Measurements from ENCODE around the gene LRRC4C.
"Not testable (repeated sequence)": the region's sequence is repeated elsewhere in the genome, so short reads cannot be mapped to it uniquely, and the experiment has no call there.

Gene LRRC4C

DNA sequence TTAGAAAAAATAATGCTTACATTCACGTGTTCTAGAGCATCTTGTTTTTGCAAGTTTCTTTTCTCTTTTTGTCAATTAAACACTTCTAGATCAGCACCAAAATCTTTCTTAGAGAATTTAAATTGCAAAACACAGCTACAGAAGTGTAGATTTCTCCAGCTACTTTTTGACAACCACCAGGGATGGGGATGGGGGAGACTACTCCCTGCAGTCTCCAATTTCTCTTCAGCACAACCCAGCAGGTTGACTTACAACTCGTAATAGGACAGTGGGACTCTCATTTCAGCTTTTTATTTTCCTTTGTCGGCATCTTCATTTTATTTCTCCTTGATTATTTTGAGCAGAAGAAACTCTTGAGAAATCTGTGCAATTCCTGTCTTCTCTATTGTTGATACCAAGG, 441.2 kb downstream of the LRRC4C start:
- DNase-seq (ENCODE audit: low read depth): no peak

DNA sequence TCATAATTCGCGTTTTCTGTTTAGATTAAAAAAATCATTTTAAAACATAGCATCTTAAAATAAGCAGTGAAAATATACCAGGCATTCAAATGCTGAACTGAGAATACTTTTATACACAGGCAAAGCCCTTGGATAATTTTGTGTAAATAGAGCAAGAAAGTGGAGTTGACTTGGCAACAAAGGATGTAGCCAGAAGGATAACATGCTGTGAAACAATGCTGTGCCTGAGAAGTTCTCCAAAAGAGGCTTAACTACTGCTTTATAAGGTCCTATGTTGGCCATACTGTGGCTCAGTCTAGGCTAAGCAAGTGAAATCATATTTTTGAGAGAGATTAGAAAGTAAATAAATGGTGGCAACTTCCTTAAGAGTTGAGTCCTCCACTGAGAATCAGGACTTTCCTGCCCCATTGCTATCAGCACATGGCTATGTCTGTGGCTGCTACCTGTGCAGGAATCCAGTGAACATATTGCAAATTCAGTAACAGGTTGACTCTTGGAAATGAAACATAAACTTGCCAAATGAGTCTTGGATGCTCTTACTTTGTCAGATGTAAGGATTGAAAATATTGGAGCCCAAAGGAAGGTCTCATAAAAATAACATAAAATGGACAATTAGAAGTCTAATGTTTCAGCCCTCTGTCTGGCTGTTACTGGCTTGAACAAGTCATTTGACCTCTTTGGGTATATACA, 448.9 kb downstream of the LRRC4C start:
- no peak for DNase-seq (ENCODE audit: low read depth)

DNA sequence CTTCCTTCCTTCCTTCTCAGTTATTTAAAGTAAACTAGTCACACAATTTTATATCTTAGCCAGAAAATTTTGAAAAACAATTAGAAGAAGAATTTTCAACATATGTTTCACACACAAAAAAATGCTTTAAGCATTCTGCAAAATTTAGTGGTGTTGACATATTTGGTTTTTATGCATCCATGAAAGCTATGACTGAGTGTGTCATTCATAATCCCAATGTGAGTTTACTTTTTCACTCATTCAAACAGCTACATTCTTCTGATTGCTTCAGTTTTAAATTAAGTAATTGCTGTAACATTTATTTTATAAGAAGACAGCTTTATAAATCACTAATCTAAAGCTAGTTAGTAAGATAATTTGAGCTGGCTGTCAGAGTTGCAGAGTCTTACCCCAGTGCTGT, 453.5 kb downstream of the LRRC4C start:
- DNase-seq (ENCODE audit: low read depth): no peak

DNA sequence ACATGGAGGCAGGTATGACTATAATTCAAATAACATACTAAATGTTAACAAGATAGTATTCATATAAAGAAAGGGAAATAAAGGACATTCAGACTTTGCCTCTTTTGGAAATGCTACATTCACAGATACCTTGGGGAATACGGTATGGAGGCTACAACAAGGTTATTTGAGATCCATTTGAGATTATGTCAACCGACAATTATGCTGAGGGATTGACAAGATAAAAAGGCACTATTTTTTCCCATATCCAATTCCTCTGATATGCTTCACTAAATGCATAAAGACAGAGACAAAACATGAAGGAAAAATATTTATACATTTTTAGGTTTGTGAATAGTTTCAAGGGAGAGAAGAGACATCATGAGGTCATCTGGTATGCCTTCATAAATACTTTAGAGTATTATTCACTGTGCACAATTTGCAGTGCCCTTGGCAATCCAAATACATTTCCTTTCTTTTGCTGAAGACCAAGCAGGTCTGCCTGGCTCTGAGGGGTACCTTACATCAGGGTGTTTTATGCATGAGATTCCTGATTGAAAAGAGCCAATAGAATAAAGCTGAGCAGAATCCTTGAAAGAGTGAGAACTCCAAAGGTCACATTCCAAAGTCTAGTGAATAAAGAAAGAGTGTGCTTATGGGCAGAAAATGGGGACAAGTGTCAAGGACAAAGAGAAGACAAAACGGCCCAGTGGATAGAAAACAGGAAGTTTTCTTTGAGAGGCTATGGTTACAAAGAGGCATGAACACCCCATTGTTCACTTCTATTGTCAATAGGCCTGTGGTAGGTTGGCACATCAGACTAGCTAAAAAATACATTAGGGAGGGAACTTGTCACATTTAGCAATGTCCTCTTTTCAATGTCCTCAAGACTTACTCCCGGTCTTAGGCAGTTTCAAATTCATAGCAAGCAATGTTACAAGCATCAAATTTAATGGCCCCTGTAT, 455.8 kb downstream of the LRRC4C start:
- no peak for DNase-seq (ENCODE audit: low read depth)

GRCh38 chr11:40998920-40999319, 460.5 kb downstream of the LRRC4C start:
- DNase-seq (ENCODE audit: low read depth): no peak

GRCh38 chr11:40987776-40988435, 471.5 kb downstream of the LRRC4C start:
- DNase-seq (ENCODE audit: low read depth): no peak

DNA sequence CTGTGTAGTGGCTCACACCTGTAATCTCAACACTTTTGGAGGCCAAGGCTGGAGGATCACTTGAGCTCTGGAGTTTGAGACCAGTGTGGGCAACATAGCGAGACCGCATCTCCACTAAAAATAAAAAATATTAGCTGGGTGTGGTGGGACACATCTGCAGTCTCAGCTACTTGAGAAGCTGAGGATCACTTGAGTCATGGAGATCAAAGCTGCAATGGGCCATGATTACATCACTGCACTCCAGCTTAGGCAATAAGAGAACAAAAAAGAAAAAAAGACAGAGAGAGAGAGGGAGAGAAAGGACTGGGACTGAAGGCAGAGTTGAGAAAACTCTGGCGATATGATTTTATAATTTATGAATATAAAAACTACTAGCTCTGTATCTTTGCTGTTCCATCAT, 473.1 kb downstream of the LRRC4C start:
- no peak for DNase-seq (ENCODE audit: low read depth)

GRCh38 chr11:40975076-40975475, 484.4 kb downstream of the LRRC4C start:
- no peak for DNase-seq (ENCODE audit: low read depth)

DNA sequence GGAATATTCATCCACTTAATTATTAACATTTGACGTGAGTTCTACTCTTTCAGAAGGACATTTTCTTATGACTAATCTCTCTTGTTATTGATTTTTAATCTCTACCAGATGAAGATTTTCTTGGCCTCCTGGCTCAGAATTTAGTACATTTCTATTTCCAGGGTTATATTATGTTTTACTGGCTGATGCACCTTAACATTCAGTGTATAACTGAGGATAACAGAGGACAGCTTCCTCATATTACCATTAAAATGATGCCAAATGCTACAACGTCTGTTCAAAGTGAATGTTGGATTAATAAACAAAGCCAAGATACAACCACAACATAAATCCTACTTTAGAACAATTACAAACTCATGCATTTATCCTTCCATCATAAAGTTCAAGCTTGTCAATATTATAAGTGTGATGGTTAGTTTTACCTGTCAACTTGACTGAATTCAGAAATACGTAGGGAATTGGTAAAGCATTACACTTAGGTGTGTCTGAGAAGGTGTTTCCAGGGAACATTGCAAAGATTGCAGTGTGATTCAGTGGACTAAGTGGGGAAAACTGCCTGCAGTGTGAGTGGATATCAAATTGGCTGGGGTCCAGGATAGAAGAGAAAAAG, 485.2 kb downstream of the LRRC4C start:
- DNase-seq (ENCODE audit: low read depth): no peak

GRCh38 chr11:40958707-40959106, 500.7 kb downstream of the LRRC4C start:
- no peak for DNase-seq (ENCODE audit: low read depth)

DNA sequence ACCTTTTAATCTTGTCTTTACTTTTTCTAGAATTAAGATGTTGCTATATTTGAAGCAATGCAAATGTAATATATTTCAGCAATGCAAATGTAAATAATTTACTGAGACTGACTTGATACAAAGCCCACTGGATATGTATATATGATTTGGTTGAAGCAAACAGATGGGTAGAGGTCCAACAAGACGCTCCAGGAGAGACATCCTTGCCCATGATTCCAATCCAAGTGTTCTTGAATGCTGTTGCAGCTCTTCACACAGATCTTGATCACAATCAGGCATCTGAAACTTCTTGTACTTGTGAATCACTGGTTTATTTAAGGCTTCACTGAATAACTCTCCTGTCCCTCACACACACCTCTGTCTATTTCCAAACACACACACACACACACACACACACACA, 507.0 kb downstream of the LRRC4C start:
- no peak for DNase-seq (ENCODE audit: low read depth)

DNA sequence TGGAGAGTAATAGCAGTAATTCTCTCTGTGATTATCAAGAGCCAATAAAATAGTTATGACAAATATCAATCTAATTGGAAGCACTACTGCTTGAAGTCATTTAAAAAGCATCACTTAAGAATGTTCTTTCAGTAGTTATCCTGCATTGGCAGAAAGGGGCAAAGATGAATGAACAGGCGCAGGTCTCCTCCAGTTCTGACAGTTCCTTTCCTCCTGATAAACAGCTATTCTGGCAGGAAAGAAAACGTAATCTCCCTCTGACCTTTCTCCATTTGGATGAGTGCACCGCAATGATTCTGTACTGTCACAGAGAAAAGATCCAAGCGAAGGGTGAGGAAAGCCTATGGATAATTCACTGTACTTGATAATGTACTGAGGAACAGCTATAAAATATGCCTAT, 521.5 kb downstream of the LRRC4C start:
- DNase-seq (ENCODE audit: low read depth): no peak

DNA sequence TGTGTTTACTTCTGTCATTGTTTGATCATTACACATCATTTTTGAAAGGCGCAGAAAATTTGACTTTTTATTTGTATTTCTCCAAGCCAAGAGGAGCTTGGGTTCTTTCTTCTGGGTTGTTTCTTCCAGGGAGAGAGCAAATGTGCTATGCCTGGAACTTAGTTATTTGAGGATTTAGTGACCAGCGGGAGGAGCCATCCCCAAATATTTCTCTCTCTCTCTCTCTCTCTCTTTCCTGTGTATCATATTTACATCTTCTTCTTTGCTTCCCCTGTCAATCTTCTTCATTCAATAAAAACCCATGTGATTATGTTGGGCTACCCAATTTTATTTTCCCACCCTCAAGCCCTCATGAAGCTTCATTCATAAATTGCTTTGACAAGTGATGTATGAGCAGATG, 534.5 kb downstream of the LRRC4C start:
- no peak for DNase-seq (ENCODE audit: low read depth)

GRCh38 chr11:40921246-40921645, 538.2 kb downstream of the LRRC4C start:
- DNase-seq (ENCODE audit: low read depth): no peak

- DNase-seq (ENCODE audit: low read depth): not testable (repeated sequence)
These were observed 548.7 kb downstream of the LRRC4C start for GRCh38 chr11:40910774-40911173.

- no peak for DNase-seq (ENCODE audit: low read depth)
These were observed 565.0 kb downstream of the LRRC4C start for GRCh38 chr11:40894501-40894900.

DNA sequence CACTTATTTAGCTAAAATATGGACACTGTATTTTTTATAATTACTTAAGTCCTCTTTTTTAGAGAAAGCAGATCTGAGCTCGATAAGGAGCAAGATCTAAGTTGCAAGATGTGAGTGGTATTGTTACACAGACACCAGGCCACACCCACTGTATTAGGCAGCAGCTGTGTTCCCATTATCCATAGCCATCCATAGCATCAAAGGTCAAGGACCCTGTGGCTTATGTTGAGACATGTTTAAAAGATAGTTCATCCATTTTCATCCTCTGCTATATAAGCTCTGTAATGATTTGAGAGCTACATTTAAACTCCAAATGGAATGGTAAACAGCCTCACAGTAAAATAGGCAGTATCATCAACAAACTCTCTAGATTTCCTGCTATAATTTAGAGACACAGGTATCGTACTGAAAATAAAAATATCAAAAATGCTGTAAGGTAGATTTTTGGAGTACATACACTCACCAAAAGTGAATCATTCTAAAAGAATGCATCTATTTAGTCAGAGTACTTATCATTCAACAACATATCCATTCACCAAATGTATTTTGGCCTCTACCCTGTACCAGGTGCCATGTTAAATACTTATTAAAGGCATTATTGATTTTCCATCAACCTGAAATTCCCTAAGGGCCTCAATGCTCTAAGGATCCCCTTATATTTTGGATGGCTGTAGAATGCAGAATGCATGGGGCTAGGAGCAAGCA, 574.0 kb downstream of the LRRC4C start:
- DNase-seq (ENCODE audit: low read depth): no peak

GRCh38 chr11:40882301-40882700, 577.2 kb downstream of the LRRC4C start:
- DNase-seq (ENCODE audit: low read depth): no peak

GRCh38 chr11:40879911-40880310, 579.5 kb downstream of the LRRC4C start:
- DNase-seq (ENCODE audit: low read depth): no peak

GRCh38 chr11:40877981-40878380, 581.5 kb downstream of the LRRC4C start:
- DNase-seq (ENCODE audit: low read depth): no peak

DNA sequence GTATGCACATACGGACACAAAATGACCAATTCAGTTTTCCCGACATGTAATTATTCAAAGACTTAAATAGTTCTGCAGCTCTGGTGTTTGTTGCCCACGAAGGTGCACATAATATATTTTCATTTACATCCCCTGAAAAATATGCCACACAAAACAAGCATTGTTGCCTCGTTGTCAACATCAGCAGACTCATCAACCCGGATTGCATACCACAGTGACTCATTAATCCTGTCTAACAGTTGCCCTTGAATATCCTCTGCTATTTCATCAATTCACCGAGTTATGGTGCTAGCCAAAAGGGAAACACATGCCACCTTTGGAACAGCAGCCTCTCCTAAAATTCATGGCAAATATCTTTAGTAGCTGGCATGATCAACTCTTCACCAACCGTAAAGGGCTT, 582.2 kb downstream of the LRRC4C start:
- peak; percentile 1 for DNase-seq (ENCODE audit: low read depth)

Measured in iris pigment epithelial cell (primary cell).